Activated T-cell treated with anti-CD3 and anti-CD28 coated beads for 1 hour (primary cell): Measurements from ENCODE around the gene SLAMF8.

Experiments
- DNase-seq: peaks from one replicate; pipeline ENCODE4 v3.0.0-alpha.2; 2020; ENCODE audit warnings: low read depth

SLAMF8 gene

GRCh38 chr1:159826441-159827101 is at the start of gene SLAMF8:
TSS of gene SLAMF8 (plus strand) at chr1:159826873. CDS start at chr1:159826899, 26 bp downstream.
- peak; percentile 11 for DNase-seq

DNA sequence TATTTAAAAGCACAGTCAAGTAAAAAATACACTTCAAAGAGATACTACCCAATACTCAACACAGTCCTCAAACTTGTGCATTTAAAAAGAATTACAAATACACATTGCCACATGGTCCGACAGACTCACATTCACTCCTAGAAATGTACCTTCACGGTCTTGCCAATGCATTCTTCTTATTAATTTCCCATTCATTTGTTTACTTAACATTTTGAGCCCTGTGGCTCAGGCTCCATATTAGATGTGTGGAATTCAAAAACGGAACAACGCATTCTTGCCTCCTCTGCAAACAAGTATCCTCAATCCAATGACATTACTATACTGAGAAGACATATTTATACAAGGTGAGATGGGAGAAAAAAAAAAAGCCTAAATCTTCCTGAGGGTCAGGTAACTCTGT is 48.4 kb upstream of the SLAMF8 start:
- no peak for DNase-seq

- DNase-seq, result no peak
These were observed 47.2 kb upstream of the SLAMF8 start for GRCh38 chr1:159779403-159779851.

DNA sequence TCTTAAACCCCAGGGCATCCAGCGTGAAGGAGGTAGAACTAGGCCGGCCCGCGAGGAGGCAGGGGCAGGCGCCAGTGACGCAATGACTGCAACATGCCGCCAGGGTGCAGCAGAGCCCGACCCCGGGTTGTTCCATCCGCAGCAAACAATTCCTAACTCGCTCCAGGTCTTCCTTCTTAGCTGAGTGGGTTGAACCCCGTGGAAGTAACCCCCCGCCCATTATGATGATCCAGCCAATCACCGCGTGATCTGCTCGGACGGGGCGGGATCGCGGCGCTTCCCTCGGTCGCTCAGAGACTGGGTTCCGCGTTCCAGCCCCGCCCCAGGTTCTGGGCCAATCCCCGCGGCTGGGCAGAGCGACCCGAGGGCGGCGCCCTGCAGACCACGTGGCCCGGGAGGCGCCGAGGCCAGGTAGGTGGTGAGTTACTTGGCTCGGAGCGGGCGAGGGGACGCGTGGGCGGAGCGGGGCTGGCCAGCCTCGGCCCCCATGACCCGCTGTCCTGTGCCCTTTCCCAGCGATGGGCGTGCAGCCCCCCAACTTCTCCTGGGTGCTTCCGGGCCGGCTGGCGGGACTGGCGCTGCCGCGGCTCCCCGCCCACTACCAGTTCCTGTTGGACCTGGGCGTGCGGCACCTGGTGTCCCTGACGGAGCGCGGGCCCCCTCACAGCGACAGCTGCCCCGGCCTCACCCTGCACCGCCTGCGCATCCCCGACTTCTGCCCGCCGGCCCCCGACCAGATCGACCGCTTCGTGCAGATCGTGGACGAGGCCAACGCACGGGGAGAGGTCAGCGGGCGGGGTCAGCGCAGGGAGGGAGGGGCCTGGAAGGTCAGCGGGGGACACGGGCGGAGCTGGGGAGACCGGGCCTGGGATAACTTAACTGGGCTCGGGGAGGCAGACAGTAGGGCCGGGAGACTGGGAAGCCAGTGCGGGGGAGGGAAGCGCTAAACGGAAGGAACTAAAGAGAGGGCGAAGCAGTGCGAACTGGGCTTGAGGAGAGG is 45.8 kb upstream of the SLAMF8 start, which contains the start of gene DUSP23:
TSS of gene DUSP23 (plus strand) at position 380 of the 1,000 bp plus-strand sequence. CDS start at position 519, 139 bp downstream.
- DNase-seq, result peak; percentile 93

DNA sequence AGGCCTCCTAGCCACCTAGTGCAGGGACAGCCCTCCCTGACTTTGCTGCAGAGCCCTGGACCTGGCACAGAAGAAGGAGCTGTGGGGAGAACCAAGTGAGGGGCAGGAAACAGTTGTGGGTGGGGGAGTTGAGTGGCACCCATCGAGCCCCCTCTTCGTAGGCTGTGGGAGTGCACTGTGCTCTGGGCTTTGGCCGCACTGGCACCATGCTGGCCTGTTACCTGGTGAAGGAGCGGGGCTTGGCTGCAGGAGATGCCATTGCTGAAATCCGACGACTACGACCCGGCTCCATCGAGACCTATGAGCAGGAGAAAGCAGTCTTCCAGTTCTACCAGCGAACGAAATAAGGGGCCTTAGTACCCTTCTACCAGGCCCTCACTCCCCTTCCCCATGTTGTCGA is 44.7 kb upstream of the SLAMF8 start:
- no peak for DNase-seq

- DNase-seq, result no peak
These were observed 42.9 kb upstream of the SLAMF8 start for GRCh38 chr1:159783724-159784123.

DNA sequence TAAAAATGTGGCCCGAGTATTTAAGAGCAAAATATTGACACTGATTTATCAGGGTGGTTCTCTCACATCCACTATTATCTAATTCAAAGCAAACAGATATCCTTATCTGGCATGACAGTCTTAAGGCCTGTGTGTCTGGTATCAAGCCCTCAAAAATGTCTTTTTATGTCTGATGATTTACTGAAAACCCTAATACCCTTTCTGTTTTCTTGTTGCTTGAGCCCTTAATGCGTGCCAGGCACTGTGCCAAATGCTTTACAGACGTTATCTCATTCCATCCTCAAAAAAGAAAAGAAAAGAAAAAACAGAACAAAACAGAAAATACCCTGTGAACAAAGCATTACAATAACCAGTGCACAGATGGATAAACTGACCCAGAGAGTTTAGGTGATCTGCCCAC is 40.2 kb upstream of the SLAMF8 start:
- DNase-seq, result no peak

DNA sequence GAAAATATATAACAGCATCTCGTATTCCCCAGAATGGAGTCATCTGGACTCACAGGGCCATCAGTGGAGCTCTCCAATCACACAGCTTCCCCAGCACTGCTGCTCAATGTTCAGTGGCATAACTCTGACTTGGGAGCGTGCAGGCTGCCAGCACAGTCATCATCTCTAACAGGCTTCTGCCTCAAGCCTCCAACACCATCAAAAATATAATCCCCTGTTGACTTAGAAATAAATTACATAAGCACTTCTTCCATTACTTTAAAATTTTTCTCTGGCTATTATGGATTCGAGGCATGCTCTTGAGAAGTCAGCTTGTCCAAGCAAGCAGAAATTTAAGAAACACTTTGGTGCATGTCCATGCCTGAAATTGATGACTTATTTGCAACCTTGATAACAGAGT is 39.7 kb upstream of the SLAMF8 start:
- DNase-seq, result no peak

- no peak for DNase-seq
These were observed 36.3 kb upstream of the SLAMF8 start for GRCh38 chr1:159790237-159790917.

DNA sequence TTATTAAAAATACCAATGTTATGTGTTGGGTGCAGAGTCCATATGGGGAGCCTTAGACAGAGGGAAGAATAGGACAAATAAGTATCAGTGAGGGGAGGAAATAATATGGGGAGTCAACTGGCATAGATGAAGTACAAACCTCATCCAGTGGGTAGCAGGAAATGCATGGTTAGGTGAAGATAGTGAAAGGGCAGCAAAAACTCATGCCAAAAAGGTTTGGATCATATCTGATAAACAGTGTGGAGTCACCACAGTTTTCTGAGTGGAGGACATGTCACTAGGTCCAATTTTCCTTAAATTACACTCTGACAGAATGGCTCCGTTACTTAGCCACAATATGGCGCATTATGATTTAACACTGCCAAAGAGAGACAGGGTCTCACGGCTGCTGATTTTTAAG is 35.6 kb upstream of the SLAMF8 start:
- DNase-seq, result no peak

DNA sequence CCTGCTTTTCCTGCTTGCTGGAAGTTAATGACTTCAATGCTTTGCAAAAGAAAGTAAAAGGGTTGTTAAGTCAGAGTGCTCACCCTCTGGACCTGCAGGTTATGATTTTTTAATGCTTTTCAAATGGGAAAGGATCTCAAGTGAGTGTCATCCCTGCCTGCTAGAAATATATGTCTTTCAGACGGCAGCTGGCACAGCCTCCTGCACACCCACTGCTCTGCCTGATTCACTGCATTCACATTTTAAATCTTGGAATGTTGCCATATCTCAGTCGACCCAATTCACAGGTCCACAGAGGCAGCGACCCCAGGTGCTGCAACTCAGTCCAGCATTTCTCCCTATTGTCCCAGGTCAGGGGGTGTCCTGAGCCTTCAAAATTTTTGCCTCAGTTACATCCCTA is 35.2 kb upstream of the SLAMF8 start:
- DNase-seq, result no peak

- DNase-seq, result no peak
These were observed 31.1 kb upstream of the SLAMF8 start for GRCh38 chr1:159795534-159795933.

- DNase-seq, result peak; percentile 13
These were observed 27.8 kb upstream of the SLAMF8 start for GRCh38 chr1:159798893-159799292.

GRCh38 chr1:159799446-159799985 is 27.2 kb upstream of the SLAMF8 start:
- DNase-seq, result no peak

GRCh38 chr1:159800177-159800930 is 26.3 kb upstream of the SLAMF8 start:
- DNase-seq, result peak; percentile 12

GRCh38 chr1:159802111-159802510 is 24.6 kb upstream of the SLAMF8 start, which contains the start of gene FCRL6:
TSS of gene FCRL6 (plus strand) at chr1:159802360. CDS start at chr1:159802425, 65 bp downstream.
- no peak for DNase-seq

DNA sequence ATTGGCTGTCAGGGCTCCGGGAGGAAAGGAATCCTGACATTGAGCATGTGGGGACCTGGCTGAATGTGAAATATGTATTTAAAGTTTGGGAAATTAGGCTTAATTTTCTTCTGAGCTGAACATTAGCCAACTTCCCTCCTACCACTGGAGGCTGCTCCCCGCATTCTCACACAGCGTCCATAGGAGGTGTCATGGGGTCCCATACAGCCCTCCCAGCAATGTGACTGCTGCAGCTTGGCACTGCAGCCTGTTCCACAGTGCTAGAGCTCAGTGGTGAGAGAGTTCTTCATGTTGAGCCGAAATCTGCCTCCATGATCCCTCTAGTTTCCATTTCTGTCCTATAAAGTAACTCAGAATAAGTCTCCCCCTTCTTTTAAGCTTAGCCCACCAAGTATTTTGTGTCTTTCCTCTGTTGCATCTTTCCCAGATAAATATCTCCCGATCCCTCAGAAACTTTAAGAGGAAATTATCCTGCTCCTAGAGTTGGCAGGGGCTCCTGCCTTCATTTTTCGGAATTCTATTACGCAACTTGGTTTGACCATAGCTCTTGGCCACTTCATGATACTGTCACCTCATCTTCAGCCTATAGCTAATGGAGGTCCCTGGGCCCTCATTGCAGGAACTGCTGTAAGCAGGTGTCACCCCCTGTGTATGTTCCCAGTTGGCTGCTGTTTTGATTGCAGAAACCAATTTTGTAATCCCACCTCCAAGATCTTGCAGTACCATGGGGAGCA is 22.6 kb upstream of the SLAMF8 start:
- DNase-seq, result no peak

DNA sequence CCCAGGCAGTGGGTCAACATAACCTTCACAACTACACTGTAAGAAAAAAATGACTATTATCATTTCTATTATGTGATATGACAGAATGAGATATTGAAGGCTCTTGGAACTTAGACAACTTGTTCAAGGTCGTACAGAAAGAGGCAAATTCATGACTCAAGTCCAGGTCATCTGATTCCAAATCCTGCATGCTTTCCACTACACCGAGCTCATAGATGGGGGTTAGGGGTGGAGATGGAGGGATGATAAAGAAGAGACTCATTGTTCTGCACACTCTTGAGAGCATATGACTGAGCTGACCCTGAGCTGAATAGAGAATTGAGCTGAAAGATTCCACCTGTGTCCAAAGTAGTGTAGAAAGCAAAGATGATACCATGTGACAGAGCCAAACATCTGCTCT is 21.7 kb upstream of the SLAMF8 start:
- DNase-seq, result no peak

DNA sequence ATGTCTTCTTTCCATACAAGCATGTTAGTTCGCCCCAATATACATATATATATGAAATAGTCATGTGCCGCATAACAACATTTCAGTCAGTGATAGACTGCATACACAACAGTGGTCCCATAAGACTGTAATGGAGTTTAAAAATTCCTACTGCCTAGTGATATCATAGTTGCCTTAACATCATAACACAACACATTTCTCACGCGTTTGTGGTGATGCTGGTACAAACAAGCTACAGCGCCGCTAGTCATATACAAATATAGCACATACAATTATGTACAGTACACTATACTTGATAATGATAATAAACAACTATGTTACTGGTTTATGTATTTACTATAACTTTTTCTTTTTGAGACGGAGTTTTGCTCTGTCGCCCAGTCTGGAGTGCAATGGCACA is 10.7 kb upstream of the SLAMF8 start:
- DNase-seq, result no peak

GRCh38 chr1:159817276-159818041 is 9.2 kb upstream of the SLAMF8 start:
- no peak for DNase-seq
